HG02840 (cell line): ENCODE measurements around the gene LRRC28.

Experiments
- ATAC-seq: cut with Tn5 transposase; IDR thresholded peaks from one replicate; pipeline ENCODE4 v1.9.1; 2021; ENCODE audit warnings: mild to moderate bottlenecking, moderate library complexity, moderate number of reproducible peaks; ENCODE audit not compliant: unreplicated experiment, low FRiP score

The LRRC28 gene

DNA sequence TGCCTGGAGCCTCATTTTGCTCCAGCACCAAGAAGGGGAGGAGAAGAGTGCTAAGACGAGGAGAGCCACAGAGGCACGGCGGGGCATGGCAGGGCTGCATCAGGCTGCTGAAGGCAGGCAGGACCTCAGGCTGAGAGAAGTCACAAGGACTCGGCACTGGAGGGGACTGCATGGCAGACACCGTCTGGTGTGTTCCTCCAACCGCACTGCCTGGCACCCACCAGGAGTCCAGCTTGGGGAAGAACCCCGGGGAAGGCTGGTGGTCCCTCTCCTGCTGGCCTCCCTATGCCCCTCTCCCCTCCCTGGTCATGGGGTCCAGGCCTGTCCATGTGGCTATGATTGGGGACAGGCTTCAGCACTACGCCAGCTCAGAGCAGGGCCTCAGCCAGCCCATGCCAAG is 161.3 kb downstream of the LRRC28 start:
- ATAC-seq: no peak

DNA sequence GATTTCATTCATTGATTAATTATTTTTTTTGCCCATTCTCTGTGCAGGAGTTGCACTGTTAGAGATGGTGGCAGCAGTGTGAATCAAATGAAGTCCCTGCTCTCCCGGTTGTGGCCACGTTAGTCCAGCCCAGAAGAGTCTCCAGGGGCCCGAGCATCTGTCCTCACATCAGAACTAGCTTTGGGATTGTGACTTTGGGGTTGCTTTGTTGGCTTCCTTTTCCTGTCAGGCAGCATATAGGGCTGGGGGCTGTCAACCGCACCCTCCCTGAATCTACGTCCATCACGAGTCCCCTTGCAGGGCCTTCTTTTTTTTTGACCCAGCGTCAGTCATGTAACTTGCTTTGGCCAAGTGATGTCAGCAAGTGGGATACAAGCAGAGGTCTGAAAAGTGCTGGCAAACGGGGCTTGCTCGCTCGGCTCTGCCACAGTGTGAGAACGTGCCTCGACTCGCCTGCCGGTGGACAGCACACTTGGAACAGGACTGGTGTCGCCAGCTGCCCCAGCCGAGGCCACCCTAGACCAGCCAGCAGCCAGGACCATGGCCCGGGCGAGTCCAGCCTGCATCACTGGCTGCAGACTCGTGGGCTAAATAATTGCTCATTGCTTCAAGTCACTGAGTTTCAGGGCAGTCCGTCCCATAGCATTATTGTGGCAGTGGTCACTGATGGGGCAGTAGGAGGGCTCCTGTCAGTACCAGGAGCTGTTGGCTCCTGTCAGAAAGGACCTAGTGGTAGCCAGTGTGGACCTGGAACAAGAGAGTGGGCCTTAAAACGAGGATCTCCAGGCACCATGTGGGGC is 162.9 kb downstream of the LRRC28 start:
- no peak for ATAC-seq

DNA sequence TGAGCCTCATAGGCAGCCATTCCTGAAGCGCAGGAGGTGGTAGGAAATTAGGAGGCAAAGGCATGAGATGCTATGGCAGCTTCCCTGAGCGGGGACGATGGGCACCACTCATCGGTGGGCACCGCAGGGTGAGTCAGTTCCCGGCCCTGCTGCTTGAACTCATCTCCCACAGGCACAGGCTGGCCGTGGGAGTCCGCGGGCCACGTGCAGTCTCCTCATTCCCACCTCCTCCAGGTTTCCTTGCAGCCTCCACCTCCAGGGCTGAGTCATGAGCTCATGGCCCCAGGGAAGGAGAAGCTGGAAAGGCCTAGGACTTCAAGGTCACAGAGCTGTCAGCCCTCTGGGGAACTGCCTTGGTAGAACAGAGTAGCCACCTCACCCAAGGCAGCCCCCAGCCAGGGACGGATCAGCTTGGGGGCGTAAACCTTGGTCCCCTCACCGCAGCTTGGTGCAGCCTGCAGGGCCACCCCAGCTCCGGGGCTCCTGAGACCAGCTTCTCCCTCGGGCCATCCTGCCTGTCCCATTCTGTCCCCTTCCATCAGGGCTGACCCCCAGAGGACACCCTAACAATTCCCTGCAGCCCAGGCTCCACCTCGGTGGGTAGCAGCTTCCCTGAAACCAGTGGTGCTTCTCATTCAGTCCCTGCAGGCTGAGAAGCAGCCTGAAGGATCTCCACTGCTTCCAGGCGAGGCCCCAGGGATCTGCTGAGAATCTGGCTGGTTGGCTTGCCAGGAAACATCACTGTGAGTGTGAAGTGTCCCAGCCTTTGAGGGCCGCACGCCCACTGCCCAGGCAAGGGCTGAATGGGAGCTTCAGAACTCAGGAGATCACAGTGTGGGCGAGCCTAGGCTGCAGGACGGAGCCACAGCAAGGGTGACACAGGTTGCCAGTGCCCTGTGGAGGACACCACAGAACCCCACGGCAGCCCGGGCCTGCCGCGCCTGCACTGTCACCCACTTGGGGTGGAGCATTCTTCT is 163.8 kb downstream of the LRRC28 start:
- ATAC-seq: no peak

DNA sequence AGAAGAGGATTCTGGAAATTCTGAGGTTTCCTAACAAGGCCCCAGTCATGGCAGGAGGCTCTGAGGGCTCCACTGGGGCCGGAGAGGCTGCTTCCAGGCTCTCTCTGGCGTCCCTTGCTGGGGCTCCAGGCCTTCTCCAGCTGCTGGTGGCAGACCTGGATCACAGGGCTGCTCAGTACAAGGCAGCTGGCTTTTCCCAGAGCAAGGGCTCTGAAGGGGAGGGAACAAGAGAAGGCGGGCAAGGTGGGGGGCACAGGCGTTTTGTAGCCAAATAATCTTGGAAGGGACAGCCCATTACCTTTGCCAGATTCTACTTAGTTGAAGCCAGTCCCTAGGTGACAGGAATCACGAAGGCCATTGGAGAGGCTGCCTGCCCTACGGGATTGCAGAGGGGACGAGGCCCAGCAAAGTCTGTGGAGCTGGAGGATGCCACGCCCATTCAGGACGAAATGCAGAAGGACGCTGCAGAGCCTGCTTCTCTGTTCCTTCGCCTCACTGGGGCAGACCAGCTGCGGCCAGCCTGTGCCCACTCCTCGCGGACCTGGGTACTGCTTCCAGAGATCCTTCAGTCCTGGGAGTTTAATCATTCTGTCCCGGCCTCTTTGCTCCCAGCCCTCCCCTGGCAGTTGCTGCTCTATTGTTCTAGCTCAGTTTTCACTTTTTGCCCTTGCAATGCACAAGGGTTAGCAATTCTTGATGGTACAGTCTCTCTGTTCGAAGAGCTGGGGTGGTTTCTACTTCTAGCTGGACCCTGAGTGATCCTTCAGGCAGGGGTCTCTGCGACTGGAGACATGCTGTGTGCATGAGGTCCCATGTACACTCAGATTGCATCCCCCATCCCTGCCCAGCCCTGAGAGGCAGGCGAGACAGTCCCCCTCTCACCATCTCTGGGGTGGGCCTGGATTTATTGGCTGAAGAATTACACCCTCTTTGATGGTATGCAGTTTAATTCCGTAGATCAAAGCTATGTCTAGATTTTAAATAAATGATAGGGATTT is 165.2 kb downstream of the LRRC28 start:
- ATAC-seq: no peak

DNA sequence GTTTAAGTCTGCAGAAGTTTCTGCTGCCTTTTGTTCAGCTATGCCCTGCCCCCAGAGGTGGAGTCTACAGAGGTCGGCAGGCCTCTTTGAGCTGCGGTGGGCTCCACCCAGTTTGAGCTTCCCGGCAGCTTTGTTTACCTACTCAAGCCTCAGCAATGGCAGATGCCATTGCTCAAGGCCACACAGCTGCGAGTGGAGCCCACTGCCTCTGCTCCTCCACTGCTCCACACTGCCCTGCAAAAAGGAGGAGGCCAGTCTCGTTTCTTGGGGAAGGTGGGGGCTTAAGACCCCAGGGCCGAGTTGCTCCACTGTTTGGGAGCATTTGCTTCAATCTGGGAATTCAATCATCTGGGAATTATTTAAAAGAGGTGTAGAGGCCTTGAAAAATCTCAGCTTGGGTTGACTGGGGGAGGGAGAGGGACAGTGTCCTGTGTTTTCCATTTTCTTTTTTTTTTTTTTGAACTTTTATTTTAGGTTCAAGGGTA is 169.9 kb downstream of the LRRC28 start:
- no peak for ATAC-seq

DNA sequence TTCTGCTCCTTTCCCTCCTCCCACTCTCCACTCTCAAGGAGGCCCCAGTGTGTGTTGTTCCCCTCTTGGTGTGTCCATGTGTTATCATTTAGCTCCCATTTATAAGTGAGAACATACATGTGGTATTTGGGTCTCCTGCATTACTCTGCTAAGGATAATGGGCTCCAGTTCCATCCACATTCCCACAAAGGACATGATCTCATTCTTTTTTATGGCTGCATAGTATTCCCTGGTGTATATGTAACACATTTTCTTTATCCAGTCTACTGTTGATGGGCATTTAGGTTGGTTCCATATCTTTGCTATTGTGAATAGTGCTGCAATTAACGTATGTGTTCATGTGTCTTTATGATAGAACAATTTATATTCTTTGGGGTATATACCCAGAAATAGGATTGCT is 170.5 kb downstream of the LRRC28 start:
- ATAC-seq: no peak

DNA sequence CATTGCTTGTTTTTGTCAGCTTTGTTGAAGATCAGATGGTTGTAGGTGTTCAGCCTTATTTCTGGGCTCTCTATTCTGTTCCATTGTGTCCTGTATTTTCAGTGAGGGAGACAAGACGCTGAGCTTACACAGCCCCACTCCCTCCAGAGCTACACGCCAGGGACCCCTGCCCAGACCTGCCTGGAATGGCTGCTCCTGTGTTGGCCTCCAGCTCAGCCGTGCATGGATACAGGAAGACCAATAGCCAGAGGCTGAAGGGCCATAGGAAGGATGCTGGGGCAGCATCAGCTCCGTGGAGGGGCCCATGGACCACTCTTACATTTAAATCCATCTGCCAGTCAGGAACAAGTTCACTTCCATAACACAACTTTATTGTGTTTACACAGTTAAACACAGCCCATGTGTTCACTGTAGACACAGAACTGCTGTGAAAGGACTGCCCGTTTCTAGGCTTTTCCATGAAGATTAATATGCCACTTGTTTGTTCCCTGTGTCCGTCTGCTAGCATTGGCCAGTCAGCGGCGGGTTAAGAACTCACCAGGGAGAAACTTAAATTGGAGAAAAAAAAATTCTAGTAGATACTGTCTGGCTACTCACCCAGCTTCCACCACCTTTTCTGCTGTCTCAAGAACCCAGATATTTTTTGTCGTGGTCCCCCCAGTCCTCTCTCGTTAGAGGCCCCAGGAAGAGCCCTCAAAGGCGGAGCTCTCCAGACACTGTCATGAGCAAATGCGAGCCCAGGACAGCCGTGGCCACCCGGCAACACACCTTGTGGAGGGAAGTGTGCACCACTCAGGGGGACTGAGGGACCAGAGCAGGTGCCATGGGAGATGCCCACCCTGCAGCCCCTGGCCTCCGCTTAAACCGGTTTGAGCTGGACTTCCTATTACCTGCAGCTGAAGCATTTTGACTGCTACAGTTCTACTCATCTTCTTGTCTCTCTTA is 172.2 kb downstream of the LRRC28 start:
- ATAC-seq: no peak

DNA sequence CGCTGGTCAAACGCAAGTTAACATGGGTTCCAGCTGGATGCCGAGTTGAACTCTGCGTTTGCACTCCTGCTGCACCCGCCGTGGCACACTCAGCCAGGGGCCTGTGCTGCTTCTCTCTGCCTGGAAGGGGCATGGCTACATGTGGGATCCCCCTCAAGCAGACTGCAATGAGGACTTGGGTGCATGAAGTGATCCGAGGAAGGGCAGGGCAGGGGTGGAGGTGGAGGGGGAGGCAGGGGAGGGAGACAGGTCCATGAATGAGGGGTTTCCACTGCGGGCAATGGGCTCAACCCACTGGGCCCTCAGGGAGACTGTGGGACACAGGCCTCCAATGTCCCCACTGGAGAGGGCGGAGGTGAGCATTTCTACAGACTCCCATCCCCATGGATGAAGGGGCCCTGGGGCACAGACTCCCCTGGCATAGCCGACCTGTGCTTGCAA is 172.9 kb downstream of the LRRC28 start:
- no peak for ATAC-seq

DNA sequence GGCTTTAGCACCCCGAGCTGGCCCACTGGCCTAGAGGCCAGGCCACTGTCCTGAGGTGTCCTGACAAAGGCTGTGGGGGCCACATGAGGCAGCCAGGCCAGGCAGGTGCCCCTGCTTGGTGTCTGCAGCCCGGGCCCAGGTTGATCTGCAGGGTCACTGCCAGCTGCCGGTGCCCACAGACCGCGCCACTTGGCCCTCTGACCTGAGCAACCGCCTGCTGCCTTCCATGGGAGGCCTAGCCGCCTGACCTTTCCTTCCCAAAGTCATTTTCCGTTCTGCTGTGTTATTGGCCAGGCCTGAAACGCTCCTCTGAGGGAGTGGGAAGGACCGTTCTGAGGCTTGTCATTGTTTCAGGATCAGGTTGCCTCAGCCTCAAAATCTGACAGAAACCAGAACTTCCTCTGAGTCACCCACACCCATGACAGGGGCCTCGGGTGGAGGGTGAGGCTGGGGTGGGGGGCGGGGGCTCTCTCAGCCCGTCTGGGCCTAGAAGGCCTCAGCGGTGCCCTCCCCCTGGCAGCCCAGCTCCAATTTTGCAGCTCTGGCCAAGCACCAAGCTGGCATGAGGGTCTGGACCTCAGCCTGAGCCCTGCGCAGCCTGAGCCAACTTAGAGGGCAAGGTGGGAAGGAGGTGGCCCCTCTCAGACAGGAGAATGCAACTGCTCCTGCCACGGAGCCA is 173.8 kb downstream of the LRRC28 start:
- peak; percentile 65 for ATAC-seq

DNA sequence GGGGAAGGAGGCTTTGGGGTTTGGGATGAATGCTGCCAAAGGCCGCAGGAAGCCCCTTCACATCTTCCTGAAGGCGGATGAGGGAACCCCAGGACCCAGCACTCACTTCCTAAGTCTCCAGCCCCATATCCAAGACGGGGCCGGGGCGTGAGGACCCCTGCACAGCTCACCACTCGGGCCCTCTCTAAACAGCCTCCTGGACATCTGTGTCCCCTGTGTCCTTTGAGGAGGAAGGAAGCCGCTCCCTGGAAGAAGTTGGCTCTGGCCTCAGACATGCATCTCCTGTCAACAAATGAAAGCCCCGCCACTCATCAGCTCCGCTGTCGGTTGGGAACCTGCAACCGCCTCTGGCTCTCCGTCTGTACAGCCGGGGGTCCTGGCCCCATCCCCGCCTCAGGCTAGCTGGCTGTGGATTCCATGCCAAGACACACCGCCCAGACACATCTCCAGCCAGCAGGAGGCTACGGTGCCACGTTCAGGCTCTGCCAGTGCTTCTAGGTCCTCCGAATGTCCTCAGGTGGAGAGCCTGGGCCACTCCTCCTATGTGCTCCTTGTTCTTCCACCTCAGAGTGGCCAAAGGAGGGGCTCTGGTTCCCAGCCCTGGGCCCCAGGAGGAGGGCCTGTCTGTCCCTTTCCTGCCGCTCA is 174.5 kb downstream of the LRRC28 start:
- ATAC-seq: peak; percentile 8

DNA sequence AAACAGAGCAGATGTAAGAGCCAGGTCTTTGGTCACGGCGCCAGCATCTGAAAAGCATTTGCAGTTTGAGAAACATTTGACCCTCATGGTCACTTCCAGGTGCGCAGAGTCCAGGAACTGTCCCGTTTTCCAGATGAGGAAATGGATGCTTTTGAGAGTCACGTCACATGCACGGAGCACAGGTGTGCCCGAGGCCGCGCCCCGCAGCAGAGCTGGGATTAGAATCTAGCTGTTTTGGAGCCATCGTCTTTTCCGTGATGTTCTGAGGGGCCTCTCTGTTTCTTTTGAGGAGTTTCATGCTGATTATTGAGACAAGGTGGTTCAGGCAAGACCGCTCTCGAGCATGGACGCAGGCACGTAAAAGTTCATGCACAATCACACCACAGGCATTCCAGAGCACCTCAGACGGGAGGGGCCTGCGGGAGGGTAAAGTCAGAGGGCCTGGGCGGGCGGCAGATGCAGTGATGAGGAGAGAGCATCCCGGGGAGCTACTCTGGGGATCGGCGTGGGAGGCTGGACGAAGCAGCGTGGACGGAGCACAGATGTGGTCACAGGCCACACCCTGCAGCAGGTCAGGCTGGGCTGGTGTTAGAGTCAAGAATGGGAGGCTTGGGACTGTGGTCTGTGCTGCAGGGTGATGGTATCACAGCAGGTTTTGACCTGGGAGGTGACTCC is 175.3 kb downstream of the LRRC28 start:
- ATAC-seq: no peak

DNA sequence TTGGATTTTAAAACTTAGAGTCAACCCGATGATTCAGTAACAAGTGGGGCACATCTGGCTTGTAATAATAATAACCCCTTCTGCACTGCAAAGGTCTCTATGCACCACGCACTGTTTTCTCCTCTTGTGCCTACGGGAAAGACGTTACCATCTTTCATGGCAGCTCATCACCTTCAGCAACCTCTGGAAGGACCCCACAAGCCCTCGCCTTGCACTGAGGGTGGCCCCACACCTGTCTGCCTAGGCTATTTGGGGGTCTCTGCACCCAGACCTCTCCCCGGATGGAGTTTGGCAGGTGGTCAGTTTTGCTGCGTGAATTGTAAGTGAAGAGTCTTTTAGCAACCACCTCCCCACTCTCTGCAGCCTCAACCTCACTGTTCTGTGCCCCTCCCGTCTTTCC is 175.9 kb downstream of the LRRC28 start:
- ATAC-seq: no peak

DNA sequence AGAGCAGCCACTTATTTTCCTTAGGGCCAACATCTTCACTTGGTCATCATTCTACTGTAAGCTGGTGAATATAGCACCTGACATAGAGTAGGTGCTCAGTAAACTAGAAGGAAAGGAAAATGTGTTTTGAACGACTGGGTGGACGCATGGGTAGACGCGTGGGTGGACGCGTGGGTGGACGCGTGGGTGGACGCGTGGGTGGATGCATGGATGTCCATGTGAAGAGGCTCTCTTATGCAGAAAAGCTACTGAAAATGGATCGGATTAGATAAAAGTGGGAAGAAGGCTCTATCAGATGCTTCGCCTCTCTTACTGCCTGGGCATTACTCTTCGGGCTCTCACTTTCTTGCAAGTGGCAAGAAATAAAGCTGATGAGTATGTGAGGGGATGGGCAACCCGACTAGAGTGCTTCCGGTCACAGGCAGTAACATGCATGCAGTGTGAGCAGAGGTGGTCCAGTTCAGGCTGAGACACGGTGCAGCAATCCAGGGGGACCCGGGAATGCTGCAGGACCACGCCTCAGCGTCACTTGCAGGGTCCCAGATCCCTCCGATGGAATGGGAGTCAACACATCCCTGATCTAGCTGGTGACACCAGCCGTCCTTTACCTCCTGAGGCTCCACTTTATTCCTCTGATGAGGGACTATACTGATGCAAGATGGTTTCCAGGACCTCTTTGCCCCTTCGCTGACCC is 176.5 kb downstream of the LRRC28 start:
- no peak for ATAC-seq

DNA sequence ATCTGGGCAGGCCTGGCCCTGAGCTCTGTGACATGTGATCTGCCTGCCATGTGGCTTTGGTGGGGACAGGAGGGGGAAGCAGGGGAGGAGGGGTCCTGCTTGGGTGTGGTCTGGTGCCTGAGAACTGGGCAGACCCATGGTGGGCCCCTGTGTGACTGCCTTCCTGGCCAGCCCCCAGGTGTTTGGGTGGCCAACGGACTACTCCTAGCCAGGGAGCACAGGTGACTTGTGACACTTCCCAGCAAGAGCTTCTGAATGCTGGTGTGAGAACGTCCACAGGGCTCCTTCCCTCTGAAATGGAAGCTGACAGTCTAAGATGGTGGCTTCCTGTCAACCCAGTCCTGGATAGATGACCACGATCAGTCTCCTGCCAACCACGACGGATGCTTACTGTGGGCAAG is 178.4 kb downstream of the LRRC28 start:
- ATAC-seq: no peak

DNA sequence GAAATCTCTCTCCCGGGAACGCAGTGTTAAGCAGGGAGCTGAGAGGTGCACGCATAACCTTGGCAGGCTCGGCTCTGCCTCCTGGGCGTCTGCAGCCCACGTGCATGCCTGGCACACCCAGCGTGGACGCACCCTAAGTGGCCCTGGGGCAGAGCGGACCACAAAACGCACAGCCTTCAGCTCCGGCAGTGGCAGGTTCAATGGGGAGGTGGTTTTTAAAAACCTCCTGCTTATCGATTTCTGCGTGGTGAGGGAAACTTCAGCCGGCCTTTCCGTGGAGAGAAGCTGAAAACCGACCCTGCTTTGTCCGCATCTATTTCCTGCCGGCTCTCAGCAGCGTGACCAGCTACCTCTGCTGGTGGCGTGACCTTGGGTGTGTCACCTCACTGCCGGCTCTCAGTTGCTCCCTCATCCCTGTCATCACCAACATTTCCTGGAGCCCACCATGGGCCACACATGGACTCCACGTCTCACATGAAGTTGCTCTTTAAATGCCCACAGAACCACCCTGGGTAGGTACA is 179.7 kb downstream of the LRRC28 start:
- ATAC-seq: no peak

DNA sequence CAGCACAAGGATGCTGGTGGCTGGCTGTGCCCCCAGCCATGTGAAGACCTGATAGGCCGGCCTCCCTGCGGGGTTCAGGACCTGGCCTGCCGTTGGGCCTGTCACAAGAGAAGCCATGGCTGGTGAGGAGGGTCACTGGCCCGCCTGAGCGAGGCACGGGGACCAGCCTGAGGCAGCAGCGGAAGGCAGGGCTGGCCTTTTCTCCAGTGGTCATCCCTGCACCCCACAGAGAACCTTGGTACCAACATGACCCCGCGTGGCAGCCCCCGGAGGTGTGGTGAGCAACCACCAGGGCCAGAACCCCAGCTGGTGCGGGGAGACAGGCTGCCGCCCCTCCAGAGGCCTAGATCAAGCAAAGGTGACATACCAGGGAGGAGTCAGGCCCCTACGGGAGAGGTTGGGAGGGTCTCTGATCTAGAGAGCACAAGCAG is 180.4 kb downstream of the LRRC28 start:
- ATAC-seq: no peak
